ENCODE data around the gene CHSY3.

Gene CHSY3

GRCh38 chr5:130090569-130091270 is 186.5 kb downstream of the CHSY3 start:
- DNase-seq (ENCODE audit: low read depth in 2 of 2, low spot score in 1 of 2) = no peak

GRCh38 chr5:130092991-130093390 is 188.7 kb downstream of the CHSY3 start:
- no peak for DNase-seq (ENCODE audit: low read depth in 2 of 2, low spot score in 1 of 2)

- no peak for DNase-seq (ENCODE audit: low read depth in 2 of 2, low spot score in 1 of 2)
These were observed 192.2 kb downstream of the CHSY3 start for GRCh38 chr5:130096483-130096882.

GRCh38 chr5:130099008-130099407 is 194.7 kb downstream of the CHSY3 start:
- no peak for DNase-seq (ENCODE audit: low read depth in 2 of 2, low spot score in 1 of 2)

- DNase-seq (ENCODE audit: low read depth in 2 of 2, low spot score in 1 of 2) = no peak
These were observed 198.1 kb downstream of the CHSY3 start for GRCh38 chr5:130102375-130102774.

GRCh38 chr5:130102960-130103359 is 198.7 kb downstream of the CHSY3 start:
- no peak for DNase-seq (ENCODE audit: low read depth in 2 of 2, low spot score in 1 of 2)

GRCh38 chr5:130104895-130105688 is 200.8 kb downstream of the CHSY3 start:
- no peak for DNase-seq (ENCODE audit: low read depth in 2 of 2, low spot score in 1 of 2)

GRCh38 chr5:130106480-130106879 is 202.2 kb downstream of the CHSY3 start:
- DNase-seq (ENCODE audit: low read depth in 2 of 2, low spot score in 1 of 2) = no peak

GRCh38 chr5:130109152-130109551 is 204.9 kb downstream of the CHSY3 start:
- no peak for DNase-seq (ENCODE audit: low read depth in 2 of 2, low spot score in 1 of 2)

GRCh38 chr5:130110328-130110727 is 206.1 kb downstream of the CHSY3 start:
- DNase-seq (ENCODE audit: low read depth in 2 of 2, low spot score in 1 of 2) = no peak

- DNase-seq (ENCODE audit: low read depth in 2 of 2, low spot score in 1 of 2) = no peak
These were observed 207.5 kb downstream of the CHSY3 start for GRCh38 chr5:130111746-130112145.

- DNase-seq (ENCODE audit: low read depth in 2 of 2, low spot score in 1 of 2) = no peak
These were observed 208.0 kb downstream of the CHSY3 start for GRCh38 chr5:130112246-130112645.

GRCh38 chr5:130115686-130116085 is 211.4 kb downstream of the CHSY3 start:
- no peak for DNase-seq (ENCODE audit: low read depth in 2 of 2, low spot score in 1 of 2)

- DNase-seq (ENCODE audit: low read depth in 2 of 2, low spot score in 1 of 2) = no peak
These were observed 212.2 kb downstream of the CHSY3 start for GRCh38 chr5:130116462-130116861.

- no peak for DNase-seq (ENCODE audit: low read depth in 2 of 2, low spot score in 1 of 2)
These were observed 212.7 kb downstream of the CHSY3 start for GRCh38 chr5:130116972-130117371.

- no peak for DNase-seq (ENCODE audit: low read depth in 2 of 2, low spot score in 1 of 2)
These were observed 222.5 kb downstream of the CHSY3 start for GRCh38 chr5:130126746-130127145.

GRCh38 chr5:130135506-130135905 is 231.2 kb downstream of the CHSY3 start:
- DNase-seq (ENCODE audit: low read depth in 2 of 2, low spot score in 1 of 2) = no peak

GRCh38 chr5:130136300-130136699 is 232.0 kb downstream of the CHSY3 start:
- no peak for DNase-seq (ENCODE audit: low read depth in 2 of 2, low spot score in 1 of 2)

- DNase-seq (ENCODE audit: low read depth in 2 of 2, low spot score in 1 of 2) = no peak
These were observed 233.4 kb downstream of the CHSY3 start for GRCh38 chr5:130137681-130138080.

GRCh38 chr5:130138406-130139045 is 234.3 kb downstream of the CHSY3 start:
- DNase-seq (ENCODE audit: low read depth in 2 of 2, low spot score in 1 of 2) = no peak

GRCh38 chr5:130141659-130142320 is 237.5 kb downstream of the CHSY3 start:
- no peak for DNase-seq (ENCODE audit: low read depth in 2 of 2, low spot score in 1 of 2)

GRCh38 chr5:130151239-130151638 is 247.0 kb downstream of the CHSY3 start:
- no peak for DNase-seq (ENCODE audit: low read depth in 2 of 2, low spot score in 1 of 2)

Data from stimulated activated CD8-positive, alpha-beta memory T cell treated with anti-CD3 and anti-CD28 coated beads, Interleukin-4, amount 100 ng/mL, for 1 hour (primary cell).